H1 (cell line): ENCODE measurements around the gene MARCHF3. TPM values are rescaled to one million over a fixed set of nuclear protein-coding genes. Genes with fewer than 3 reads are reported as not detected.

Source experiments
- CTCF ChIA-PET: fragments of 300-600 bp; sonication (Branson Sonifier 250); formaldehyde crosslinking; loops from one replicate; lab custom pipeline; 2021; ENCODE audit not compliant: partially characterized antibody; lab: Charles Lee
- POLR2A ChIA-PET: fragments of 300-600 bp; sonication (Branson Sonifier 250); formaldehyde crosslinking; loops from one replicate; lab custom pipeline; 2021; ENCODE audit warnings: inconsistent platforms; ENCODE audit not compliant: partially characterized antibody; lab: Charles Lee
- DNase-seq, 2 experiments: peaks; one replicate each; pipeline versions ENCODE4 v3.0.0 to v3.0.0-alpha.2; 2010 to 2022; ENCODE audit warnings: low spot score in 2 of 2, low read depth in 1 of 2, mixed read lengths in 1 of 2
- FAIRE-seq: peaks from 2 replicates; lab custom pipeline; 2011; peaks lifted over from hg19 to GRCh38; lab: Jason Lieb, UNC
- H2AFZ ChIP-seq: 2 replicates; pipeline ENCODE4 v1.8.1; 2012; ENCODE audit warnings: low read length, inconsistent platforms
- H2AK5ac ChIP-seq: 2 replicates; pipeline ENCODE4 v1.6.1; 2013; ENCODE audit warnings: low read depth, low read length
- H2BK120ac ChIP-seq: replicated peaks from 2 replicates; pipeline ENCODE3; 2013; ENCODE audit warnings: low read depth, low read length, inconsistent platforms
- H2BK12ac ChIP-seq: 2 replicates; pipeline ENCODE4 v1.6.1; 2013; ENCODE audit warnings: low read depth, low read length
- H2BK15ac ChIP-seq: 2 replicates; pipeline ENCODE4 v1.6.1; 2013; ENCODE audit warnings: low read length
- H2BK20ac ChIP-seq: 2 replicates; pipeline ENCODE4 v1.6.1; 2013; ENCODE audit warnings: low read length
- H2BK5ac ChIP-seq: 2 replicates; pipeline ENCODE4 v1.6.1; 2013; ENCODE audit warnings: low read depth, low read length
- H3K14ac ChIP-seq: 2 replicates; pipeline ENCODE4 v1.6.1; 2013; ENCODE audit warnings: inconsistent platforms; ENCODE audit not compliant: insufficient read length
- H3K18ac ChIP-seq: 2 replicates; pipeline ENCODE4 v1.6.1; 2013; ENCODE audit warnings: low read length; ENCODE audit errors: extremely low read depth
- H3K23ac ChIP-seq: 2 replicates; pipeline ENCODE4 v1.6.1; 2013; ENCODE audit warnings: inconsistent platforms; ENCODE audit not compliant: insufficient read length
- H3K23me2 ChIP-seq: 2 replicates; pipeline ENCODE4 v1.6.1; 2013; ENCODE audit warnings: low read depth, low read length
- H3K27ac ChIP-seq: 2 replicates; pipeline ENCODE4 v1.6.1; 2011; ENCODE audit warnings: low read depth, low read length, inconsistent platforms
- H3K27me3 ChIP-seq, 4 experiments: replicated peaks in 1 of 4; 1 replicate in 1 of 4; 2 replicates in 3 of 4; pipeline versions ENCODE4 v1.6.1 to v1.8.1; 2011 to 2013; ENCODE audit warnings: low read length in 3 of 4, mild to moderate bottlenecking in 3 of 4, inconsistent platforms in 2 of 4, mixed read lengths in 2 of 4, moderate library complexity in 1 of 4; ENCODE audit not compliant: control insufficient read depth in 3 of 4, insufficient read depth in 3 of 4; ENCODE audit errors: extremely low read depth in 1 of 4
- H3K36me3 ChIP-seq, 4 experiments: 2 replicates each; pipeline versions ENCODE4 v1.6.1 to v1.8.1; 2011 to 2013; ENCODE audit warnings: mild to moderate bottlenecking in 4 of 4, low read length in 3 of 4, moderate library complexity in 2 of 4, control low read depth in 1 of 4, inconsistent platforms in 1 of 4; ENCODE audit not compliant: insufficient read depth in 4 of 4, control insufficient read depth in 2 of 4
- H3K4ac ChIP-seq: replicated peaks from 2 replicates; pipeline ENCODE3; 2013; ENCODE audit warnings: low read length, low read depth, mixed read lengths, inconsistent platforms; ENCODE audit not compliant: insufficient read length
- H3K4me1 ChIP-seq, 4 experiments: replicated peaks in 1 of 4; 1 replicate in 1 of 4; 2 replicates in 3 of 4; pipeline versions ENCODE4 v1.6.1 to v1.8.1; 2011 to 2013; ENCODE audit warnings: low read length in 3 of 4, inconsistent platforms in 2 of 4, mixed read lengths in 1 of 4; ENCODE audit not compliant: insufficient read depth in 4 of 4, control insufficient read depth in 3 of 4
- H3K4me2 ChIP-seq, 2 experiments: 2 replicates each; pipeline versions ENCODE4 v1.6.1 to v1.8.1; 2011 to 2013; ENCODE audit warnings: low read depth in 2 of 2, low read length in 2 of 2, control low read depth in 1 of 2, inconsistent platforms in 1 of 2, mild to moderate bottlenecking in 1 of 2; ENCODE audit not compliant: insufficient read depth in 1 of 2
- H3K4me3 ChIP-seq, 4 experiments: fragments of 200-600, 300-600 bp in 1 of 4; sonication (generic), shearing (Covaris generic), sonication (Bioruptor Twin) in 1 of 4; 2 replicates each; pipeline versions ENCODE4 v1.5.1 to v1.8.1; 2011 to 2016; ENCODE audit warnings: low read length in 4 of 4, low read depth in 3 of 4, control low read depth in 2 of 4, inconsistent platforms in 2 of 4, mild to moderate bottlenecking in 2 of 4, mixed read lengths in 1 of 4, moderate library complexity in 1 of 4; ENCODE audit not compliant: insufficient read depth in 2 of 4; ENCODE audit errors: extremely low read depth in 1 of 4
- H3K56ac ChIP-seq: replicated peaks from 2 replicates; pipeline ENCODE3; 2013; ENCODE audit warnings: low read depth, mild to moderate bottlenecking, mixed read lengths, low read length, inconsistent platforms; ENCODE audit not compliant: insufficient read length
- H3K79me1 ChIP-seq: 2 replicates; pipeline ENCODE4 v1.6.1; 2013; ENCODE audit warnings: low read depth, low read length, control low read depth
- H3K79me2 ChIP-seq, 2 experiments: 2 replicates each; pipeline versions ENCODE4 v1.6.1 to v1.8.1; 2012 to 2013; ENCODE audit warnings: low read length in 2 of 2, mild to moderate bottlenecking in 2 of 2, inconsistent platforms in 1 of 2; ENCODE audit not compliant: insufficient read depth in 2 of 2, control insufficient read depth in 1 of 2
- H3K9ac ChIP-seq, 4 experiments: replicated peaks in 1 of 4; 1 replicate in 1 of 4; 2 replicates in 3 of 4; pipeline versions ENCODE4 v1.6.1 to v1.8.1; 2011 to 2013; ENCODE audit warnings: low read depth in 3 of 4, low read length in 3 of 4, control low read depth in 2 of 4, mild to moderate bottlenecking in 2 of 4, moderate library complexity in 2 of 4, inconsistent platforms in 1 of 4; ENCODE audit errors: extremely low read depth in 1 of 4
- H3K9me3 ChIP-seq, 2 experiments: 2 replicates each; pipeline versions ENCODE4 v1.6.1 to v1.8.1; 2012 to 2013; ENCODE audit warnings: mild to moderate bottlenecking in 2 of 2, moderate library complexity in 2 of 2, control low read depth in 1 of 2, inconsistent platforms in 1 of 2, low read depth in 1 of 2, low read length in 1 of 2, mixed read lengths in 1 of 2; ENCODE audit not compliant: insufficient read depth in 2 of 2
- H4K20me1 ChIP-seq, 2 experiments: replicated peaks in 1 of 2; 2 replicates each; pipeline versions ENCODE3 to v1.8.1; 2011 to 2013; ENCODE audit warnings: inconsistent platforms in 2 of 2, low read length in 2 of 2, mild to moderate bottlenecking in 1 of 2; ENCODE audit not compliant: insufficient read depth in 2 of 2, control insufficient read depth in 1 of 2
- H4K5ac ChIP-seq: 2 replicates; pipeline ENCODE4 v1.6.1; 2013; ENCODE audit warnings: low read length, low read depth, mixed read lengths, inconsistent platforms; ENCODE audit not compliant: insufficient read length
- H4K8ac ChIP-seq: 2 replicates; pipeline ENCODE4 v1.8.0; 2013; ENCODE audit warnings: mild to moderate bottlenecking, moderate library complexity, low read length, inconsistent platforms; ENCODE audit not compliant: insufficient read depth; ENCODE audit errors: extremely low read depth
- H4K91ac ChIP-seq: replicated peaks from 2 replicates; pipeline ENCODE3; 2013; ENCODE audit warnings: low read length, mixed read lengths, inconsistent platforms; ENCODE audit not compliant: insufficient read length
- TEAD4 ChIP-seq: IDR thresholded peaks from 2 replicates; pipeline ENCODE4 v1.6.1; 2012; ENCODE audit warnings: low read depth, low read length, inconsistent platforms, mixed read lengths
- WGBS, 2 experiments: shearing (Covaris generic) in 1 of 2; methylation state at CpG; one replicate each; pipeline versions ENCODE4 v1.1.6 to v1.1.7; 2013 to 2015; ENCODE audit warnings: low lambda C conversion rate in 2 of 2, mixed read lengths in 2 of 2, inconsistent platforms in 1 of 2, low coverage in 1 of 2, missing lambda C conversion rate in 1 of 2; ENCODE audit not compliant: insufficient replicate concordance in 2 of 2, insufficient coverage in 1 of 2, insufficient read length in 1 of 2; ENCODE audit errors: extremely low coverage in 1 of 2, missing lambda C conversion rate in 1 of 2; 5-methylcytosine and 5-hydroxymethylcytosine counted together
- polyA plus RNA-seq, 7 experiments: library from polyadenylated mRNA; depleted of rRNA in 3 of 7; stranded (reverse) in 5 of 7; unstranded in 2 of 7; fragments of >200 nt in 5 of 7; fragments of 200-250 nt in 2 of 7; gene quantifications; 1 replicate in 5 of 7; 2 replicates in 1 of 7; 4 replicates in 1 of 7; pipeline versions ENCODE4 v1.2.1 to v1.2.3, GENCODE V29; 2011 to 2013; ENCODE audit warnings: missing spikeins in 2 of 7, mixed read lengths in 2 of 7
- total RNA-seq: library from RNA; stranded (reverse); fragmentation: NEBNext Ultra II Directional; extraction: Animal tissue kit (Norgen Biotek cat#: 25700); gene quantifications from 2 replicates; pipeline ENCODE4 v1.2.1, GENCODE V29; 2021

The MARCHF3 gene
- total and polyA plus RNA-seq, 2 of the 8 experiments (the other 6 are each of a cell fraction or from before 2014, with no cell fraction given), result 12.0 to 16.9 TPM

DNA sequence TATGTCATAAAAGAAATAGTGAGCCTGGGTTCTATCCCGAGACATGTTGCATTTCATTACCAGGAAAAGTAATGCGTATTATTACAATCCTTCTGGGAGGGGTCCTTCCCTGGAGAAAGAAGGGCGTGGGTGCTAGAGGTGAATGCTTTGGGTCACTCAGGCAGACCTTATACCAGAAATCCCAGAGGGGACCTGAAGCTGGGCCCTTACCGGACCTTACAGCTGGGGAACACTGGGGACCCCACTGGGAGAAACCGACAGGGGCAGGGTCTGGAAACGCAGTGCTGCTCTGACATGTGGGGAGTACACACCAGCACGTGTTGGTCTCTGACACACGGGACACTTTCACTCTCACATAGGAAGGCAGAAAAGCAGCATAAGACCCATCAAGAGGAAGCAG lies 182.1 kb downstream of the MARCHF3 start:
- peaks cover 6 to 26% (median 20%) of the 10 kb centered on the region in 4 experiments for H3K4me1 ChIP-seq
- H3K14ac ChIP-seq, result peak overlapping the region; percentile 46
- H2BK120ac ChIP-seq, result no peak overlapping the region
- H2BK15ac ChIP-seq, result no peak overlapping the region
- no peak overlapping the region for H3K23ac ChIP-seq
- H4K5ac ChIP-seq, result no peak overlapping the region
- no peak overlapping the region for H3K56ac ChIP-seq
- no peak for FAIRE-seq
- ChIA-PET POLR2A (interaction anchor here (0.6 kb wide), 1 partner anchor 367 kb away, joined by 3 read pairs; no protein-coding TSS in a partner anchor), CTCF (interaction anchor here (1.0 to 1.6 kb wide), 4 partner anchors 11 to 199 kb away, joined by 3 to 4 read pairs (median 3); no protein-coding TSS in a partner anchor)
- no peaks in the 10 kb centered on the region for H3K27me3 ChIP-seq
- DNase-seq, result peak in 1 of 2 experiments; percentile 34
- H3K9ac ChIP-seq, result no peak overlapping the region
- no peak overlapping the region for H3K4ac ChIP-seq
- no peaks in the 10 kb centered on the region for H3K36me3 ChIP-seq
- H4K91ac ChIP-seq, result no peak overlapping the region
- no peaks in the 10 kb centered on the region for H3K9me3 ChIP-seq
- H3K23me2 ChIP-seq, result no peaks in the 10 kb centered on the region
- no peak overlapping the region for H3K4me2 ChIP-seq
- peak overlapping the region; percentile 29; the same call in 1 of the 2 replicates for H2BK20ac ChIP-seq
- no peak overlapping the region for H3K27ac ChIP-seq
- no peak overlapping the region for H4K8ac ChIP-seq
- peak overlapping the region; percentile 60; the same call in 1 of the 2 replicates for H2BK12ac ChIP-seq
- H2AK5ac ChIP-seq, result peak overlapping the region; percentile 30; the same call in 1 of the 2 replicates
- no peak overlapping the region for H3K4me3 ChIP-seq
- no peaks in the 10 kb centered on the region for H4K20me1 ChIP-seq
- WGBS, 2 experiments, result 78% methylated on average over 8 of the region's 8 CpGs; no CpG with 5 or more reads in 1 of the 2 experiments
- H3K79me2 ChIP-seq, result peaks cover 0 to 23% of the 10 kb centered on the region in 2 experiments; a peak in 3 of 4 replicates
- H2BK5ac ChIP-seq, result peak overlapping the region; percentile 41; the same call in 1 of the 2 replicates
- H2AFZ ChIP-seq, result no peak overlapping the region
- no peaks in the 10 kb centered on the region for H3K79me1 ChIP-seq
- no peak for TF ChIP-seq TEAD4
- no peak overlapping the region for H3K18ac ChIP-seq
